ENCODE results near the gene IGF2BP2.
A peak's percentile ranks its signal among the peaks of the same experiment; 100 is the strongest.
"Not testable (repeated sequence)": the region's sequence is repeated elsewhere in the genome, so short reads cannot be mapped to it uniquely, and the experiment has no call there.

The IGF2BP2 gene

DNA sequence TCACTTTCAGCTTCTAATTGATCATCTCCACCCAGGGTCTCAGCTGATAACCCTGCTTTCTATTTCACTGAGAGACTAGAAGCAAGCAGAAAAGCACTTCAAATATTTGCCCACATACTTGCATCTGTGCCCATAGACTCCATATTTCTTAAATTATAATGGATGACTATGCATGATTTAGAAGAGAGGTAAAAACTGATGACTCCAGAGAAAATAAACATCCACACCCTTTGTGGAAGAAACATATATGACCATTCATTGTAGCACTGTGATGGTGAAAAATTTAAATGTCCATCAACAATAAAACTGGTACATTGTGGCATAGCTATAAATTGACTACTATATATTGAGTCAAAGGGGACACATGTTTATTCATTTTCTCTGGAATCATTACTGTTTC is 7.1 kb upstream of the IGF2BP2 start:
- no peak for DNase-seq

DNA sequence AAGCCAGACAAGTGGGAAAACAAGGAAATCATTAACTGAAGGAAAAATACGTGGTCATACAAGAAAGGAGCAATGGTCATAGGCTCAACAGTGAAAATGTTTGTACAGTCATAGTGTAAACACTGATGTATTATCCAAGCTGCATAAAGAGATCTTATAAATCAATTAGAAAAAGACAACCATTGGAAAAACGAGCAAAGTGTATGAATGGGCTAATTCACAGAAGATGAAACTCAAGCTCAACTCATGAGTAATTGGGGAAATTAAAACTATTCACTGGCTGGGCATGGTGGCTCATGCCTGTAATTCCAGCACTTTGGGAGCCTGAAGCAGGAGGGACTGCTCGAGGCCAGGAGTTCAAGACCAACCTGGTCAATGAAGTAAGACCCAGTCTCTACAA is 6.4 kb upstream of the IGF2BP2 start:
- no peak for DNase-seq

DNA sequence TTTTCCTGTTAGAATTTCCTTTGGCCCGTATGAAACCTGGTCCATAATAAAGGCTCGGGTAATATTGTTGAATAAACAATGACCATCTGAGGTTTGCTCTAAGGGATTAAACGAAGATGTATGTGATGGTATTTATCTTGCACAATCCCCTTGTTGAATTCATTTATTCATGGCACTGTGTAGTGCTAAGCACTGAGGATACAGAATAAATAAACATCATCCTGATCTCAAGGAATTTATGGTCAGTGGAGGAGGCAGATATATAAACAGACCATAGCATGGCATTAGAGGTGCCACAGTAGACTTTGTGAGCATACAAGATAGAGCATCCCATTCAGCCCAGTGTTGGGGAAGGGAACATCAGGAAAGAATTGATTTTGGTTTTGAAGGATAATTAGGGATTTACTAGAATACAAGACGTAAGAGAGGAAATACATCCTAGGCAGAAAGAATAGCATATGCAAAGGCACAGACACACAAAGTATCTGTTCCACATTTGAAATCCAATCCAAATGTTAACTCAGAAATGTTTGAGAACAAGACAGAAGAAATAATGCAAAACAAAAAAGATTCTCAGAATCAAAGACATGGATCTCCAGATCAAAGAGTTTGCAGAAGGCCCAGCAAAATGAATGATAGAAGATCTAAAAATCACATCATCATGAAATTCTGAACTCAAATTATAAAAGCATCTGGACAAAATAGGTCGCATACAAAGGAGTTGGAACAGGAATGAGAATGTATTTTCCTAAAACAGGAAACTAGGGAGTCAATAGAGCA is 5.4 kb upstream of the IGF2BP2 start:
- no peak for DNase-seq

DNA sequence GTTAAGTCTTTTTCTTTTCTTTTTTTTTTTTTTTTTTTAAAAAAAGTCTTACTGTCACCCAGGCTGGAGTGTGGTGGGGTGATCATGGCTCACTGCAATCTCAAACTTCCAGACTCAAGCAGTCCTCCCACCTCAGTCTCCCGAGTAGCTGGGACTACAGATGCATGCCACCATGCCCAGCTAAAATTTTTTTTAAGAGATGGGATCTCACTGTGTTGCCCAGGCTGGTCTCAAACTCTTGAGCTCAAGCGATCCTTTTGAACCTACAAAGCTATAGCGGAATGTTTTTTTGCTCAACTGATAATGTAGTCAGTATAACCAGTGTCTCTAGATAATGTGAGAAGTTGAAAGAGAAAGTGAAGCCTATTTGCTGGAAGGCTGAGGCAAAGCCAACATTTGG is 3.9 kb upstream of the IGF2BP2 start:
- no peak for DNase-seq

DNA sequence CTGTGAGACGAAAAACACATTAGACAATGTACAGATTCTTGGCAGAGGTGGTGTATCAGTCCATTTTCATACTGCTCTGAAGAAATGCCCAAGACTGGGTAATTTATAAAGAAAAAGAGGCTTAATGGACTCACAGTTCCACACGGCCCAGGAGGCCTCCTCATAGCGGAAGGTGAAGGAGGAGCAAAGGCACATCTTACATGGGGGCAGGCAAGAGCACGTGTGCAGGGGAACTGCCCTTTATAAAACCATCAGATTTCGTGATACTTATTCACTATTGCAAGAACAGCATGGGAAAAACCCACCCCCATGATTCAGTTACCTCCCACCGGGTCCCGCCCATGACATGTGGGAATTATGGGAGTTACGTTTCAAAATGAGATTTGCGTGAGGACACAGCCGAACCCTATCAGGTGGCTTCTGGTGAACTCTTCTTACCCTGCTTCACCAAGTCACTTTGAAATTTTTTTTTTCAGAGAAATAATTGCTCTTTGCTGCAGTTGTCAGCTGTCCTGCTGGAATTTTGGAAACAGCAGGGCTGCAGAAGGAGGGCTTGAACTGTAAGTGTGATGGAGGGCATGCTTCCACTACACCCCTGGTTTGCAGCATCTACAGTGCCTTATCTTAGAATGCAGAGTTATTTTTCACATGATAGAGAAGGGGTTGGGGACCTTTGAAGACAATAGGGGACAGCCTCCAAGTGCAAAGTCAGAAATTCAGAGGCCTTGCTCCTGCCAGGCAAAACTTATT is 2.9 kb upstream of the IGF2BP2 start:
- no peak for DNase-seq

DNA sequence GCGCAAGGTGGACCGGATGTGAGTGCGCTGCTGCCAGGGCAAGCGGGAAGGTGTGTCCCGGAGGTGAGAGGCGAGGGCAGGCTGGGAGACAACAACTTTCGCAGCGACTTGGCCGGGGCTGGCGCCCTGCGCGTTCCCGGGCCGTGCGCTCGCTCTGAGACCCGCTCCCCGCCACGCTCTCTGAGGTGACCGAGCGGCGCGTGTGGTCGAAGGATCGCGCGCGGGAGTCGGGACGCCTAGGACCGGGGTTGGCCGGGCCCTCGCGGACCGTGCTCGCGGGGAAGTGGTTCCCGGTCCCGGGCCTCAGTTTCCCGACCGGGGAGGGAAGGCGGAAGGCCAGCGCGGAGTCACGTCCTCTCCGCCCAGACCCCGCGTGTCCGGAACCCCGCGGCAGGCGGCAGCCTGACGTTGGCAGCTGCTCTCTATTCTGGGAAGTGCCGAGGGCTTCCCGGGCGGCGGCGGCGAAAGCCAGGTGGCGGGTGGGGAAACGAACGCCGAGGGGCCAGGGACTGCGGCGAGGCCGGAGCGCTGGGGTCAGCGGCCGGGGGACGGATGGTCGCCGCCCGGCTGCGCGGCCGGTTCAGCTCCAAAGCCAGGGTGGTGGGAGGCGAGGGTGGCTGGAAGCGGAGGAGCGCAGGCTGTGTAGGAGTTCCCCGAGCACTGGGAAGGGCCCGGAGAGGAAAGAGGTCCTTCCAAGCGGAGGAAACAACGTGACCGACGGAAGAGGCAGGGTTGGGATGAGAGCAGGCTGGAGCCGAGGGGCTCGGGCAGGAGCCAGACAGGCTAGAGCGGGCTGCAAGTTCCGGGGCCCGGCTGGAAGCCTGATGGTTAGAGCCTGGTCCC is 1.0 kb upstream of the IGF2BP2 start:
- peak; percentile 53 to 56 for DNase-seq

DNA sequence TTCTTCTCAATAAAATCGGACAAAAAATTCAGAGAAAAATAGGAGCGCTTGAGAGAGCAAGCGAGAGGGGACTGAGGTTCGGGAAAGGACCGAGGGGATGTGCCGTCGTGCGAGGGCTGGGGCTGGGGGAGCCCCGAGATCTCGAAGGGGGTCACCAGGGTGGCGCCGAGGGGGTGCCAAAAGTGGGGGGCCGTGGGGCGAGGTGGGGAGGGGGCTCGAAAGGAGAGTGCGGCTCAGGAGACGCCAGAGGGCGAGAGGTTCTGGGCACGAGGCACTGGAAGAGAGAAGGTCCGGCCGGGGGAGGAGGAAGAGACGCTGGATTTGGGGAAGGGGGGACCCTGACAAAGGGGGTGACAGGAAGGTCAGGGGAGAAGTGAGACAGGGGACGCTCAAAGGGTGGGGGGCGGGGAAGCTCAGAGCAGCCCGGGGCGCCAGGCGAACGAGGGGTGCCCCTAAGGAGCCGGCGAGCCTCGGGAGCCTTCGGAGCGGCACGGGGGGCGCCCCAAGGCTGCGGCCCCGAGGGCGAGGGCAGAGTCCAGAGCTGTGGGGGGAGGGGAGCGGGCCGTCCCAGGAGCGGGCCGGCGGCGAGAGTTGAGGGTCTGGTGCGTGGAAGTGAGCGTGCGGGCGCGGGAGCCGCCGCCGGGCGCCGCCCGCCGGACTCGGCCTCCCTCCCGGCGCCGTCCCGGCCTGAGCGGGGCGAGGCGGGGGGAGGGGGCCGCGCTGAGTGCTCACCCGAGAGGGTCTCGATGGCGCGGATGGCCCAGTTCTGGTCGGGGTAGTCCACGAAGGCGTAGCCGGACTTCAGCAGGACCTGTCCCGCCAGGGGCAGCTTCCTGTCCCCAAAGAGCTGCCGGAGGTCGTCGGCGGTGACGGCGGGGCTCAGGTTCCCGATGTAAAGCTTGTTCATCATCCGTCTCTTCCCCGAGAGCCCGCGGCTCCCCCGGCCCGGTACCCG is 514 bp downstream of the IGF2BP2 start:
- peak; percentile 29 to 33 for DNase-seq

DNA sequence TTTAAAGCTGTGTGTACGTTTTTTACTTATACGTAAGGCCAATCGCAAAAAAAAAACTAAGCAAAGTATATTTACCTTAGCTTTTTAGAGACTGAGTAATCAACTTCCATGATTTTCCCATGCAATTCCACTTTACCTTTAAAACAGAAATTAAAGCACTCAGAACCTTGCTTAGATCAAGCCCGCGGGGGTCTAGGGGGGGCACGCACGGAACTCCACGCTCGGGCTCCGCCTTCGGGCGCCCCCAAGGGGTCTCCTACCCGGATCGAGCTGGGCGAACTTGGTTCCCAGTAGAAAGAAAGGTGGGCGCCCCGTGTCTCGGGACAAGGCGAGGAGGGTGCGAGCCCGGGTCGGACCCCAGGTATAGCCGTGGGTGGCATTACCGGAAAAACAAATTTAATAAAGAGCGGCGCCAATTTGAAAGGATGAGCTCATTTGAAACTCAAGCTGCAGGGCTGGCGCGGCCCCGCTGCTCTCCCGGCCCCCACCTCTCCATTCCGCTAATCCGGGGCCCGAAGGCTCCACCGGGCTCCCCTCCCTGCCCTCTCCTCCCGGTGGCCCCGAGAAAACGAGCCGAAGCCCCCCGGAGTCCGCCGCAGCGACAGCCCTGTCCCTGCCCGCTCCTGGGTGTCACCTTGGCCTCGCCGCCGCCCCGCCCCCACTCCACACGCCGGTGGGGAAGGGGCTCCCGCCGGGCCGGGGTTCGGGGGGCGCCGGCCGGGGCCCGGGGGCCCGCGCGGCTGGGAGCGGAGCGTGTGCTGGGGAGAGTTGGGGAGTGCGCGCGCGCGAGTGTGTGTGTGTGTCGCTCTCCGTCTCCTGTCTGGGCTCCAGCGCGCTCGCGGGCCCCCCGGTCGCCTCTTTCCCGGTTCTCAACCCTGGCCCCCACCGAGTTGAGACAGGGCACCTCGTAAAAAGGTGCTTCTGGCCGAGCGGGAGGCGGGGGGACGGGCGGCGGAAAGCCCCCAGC is 1.5 kb downstream of the IGF2BP2 start:
- peak; percentile 23 to 25 for DNase-seq

DNA sequence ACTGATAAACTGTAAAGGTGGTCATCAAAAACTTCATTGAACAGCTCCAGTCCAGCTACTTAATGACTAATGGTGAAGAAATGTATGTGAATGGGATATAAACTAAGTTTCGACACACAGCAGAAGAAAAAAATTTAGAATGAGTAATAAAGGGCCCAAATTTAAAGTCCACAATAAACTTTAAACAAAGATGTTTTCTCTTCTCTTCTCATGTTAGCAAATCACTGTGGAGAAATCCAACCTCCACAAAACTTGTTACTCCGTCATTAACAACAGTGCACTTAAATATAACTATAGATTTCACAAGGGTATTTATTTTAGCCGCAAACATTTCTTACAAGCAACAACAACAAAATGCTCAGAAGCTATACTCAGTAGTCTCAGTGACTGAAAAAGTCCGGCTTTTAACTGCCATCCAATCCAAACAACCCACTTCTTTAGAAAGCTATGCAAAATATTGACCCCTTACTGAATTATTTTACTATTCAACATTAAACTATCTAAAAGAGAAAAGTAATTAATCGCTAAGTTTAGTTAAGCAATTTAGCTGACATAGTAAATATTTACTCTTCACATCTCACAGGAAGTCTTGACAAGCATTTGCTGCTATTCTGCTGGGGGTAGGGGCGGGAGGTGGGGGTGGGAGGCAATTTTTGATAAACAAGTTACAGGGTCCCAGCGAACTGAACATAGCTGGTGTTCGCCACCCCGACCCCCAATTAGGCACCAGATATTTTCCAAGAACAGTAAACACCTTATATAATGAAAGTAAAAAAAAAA is 2.4 kb downstream of the IGF2BP2 start:
- DNase-seq: no peak

DNA sequence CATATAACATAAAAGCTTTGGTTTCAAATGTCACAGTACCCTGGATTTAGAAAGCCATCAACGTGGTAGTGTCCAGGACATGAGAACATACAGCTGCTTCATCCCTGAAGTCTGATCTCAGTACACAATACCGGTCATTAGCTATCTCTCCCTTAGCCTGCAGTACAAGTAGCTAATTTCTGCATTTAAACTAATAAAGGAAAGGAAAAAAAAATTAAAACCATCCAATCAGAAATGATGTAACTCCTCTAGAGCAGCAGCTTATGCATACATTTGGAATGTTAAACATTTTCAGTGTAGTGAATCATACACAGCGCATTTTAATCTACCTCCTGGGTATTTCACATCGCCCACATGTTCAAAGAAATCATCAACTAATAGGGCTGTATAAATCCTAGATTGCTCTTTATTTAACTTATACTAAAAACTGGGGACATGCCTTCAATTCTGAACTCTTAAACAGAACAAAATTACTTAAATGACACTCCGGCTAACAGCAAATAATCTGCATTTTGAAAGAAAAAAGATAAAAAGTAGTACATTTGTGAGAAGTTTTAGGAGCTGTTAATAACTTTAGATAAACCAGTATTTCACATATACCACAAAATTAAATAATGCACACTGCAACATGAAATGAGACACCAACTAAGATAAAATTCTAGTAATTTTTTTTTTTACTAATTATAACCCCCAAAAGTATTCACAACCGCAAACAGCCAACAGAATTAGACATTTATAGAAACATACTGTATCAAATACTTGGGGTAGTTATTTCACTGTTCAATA is 3.7 kb downstream of the IGF2BP2 start:
- no peak for DNase-seq

DNA sequence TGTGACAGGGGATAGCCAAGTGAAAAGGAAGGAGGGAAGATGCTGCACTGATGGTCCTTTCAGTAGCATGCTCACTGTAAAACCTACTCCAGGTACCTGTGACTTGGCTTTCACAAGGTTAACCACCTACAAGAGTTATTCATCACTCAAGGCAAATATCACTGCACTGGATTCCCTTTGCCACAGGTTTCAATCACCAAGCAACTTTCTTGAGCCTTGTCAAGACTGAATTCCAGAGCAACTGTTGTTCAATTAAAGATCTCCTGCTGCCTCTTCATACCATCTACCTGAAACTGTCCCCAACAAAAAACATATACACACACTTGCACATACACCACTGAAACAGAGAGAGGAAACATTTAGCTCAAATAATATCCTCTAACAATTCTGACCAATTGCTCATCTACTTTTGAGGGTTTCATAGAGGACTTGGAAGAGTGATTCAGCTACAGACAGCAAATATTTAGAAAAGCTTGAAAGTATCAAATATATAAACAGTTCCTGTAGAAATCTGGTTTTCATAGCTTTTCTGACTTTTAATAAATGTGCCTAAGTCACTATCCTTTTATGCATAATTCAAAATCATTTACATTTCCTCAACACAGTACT is 6.5 kb downstream of the IGF2BP2 start:
- no peak for DNase-seq

DNA sequence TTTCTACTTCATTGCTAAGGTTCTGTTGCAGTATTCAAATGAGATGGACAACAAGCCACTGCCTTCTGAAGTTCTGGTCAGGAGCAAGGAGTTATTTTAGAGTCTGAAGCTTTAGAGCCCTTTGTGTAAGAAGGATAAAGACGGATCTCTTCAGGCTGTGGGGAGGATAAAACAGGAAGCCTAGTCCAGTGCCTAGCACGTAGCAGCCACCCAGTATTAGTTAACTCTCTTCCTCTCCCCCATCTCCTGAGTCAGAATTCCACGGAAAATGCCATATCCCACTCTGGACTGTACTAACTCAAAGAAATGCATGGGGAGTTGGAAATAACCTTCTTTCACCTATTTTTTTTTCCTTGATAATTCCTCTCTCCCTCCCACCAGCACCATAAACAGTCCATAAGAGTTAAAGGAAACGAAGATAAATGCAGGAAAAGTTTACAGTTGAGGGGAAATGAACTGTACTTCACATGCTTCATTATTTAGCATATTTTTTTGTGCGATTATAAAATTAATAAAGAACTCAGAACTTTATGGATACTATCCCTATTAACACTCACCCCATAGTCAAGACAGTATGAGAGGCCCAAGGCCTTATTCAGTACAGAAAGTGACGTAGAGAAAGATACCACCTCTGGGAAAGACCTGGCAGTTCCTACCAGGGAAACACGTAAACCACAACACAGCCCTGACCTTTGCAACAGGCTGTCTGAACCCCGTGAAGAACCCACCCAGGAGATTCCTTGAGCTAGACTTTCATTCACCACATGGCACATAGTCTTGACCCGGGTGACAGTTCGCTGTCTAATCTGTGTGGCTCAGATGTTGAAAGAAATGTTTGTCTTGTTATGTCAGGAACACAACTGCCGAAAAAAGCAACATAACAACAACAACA is 9.2 kb downstream of the IGF2BP2 start:
- no peak for DNase-seq

DNA sequence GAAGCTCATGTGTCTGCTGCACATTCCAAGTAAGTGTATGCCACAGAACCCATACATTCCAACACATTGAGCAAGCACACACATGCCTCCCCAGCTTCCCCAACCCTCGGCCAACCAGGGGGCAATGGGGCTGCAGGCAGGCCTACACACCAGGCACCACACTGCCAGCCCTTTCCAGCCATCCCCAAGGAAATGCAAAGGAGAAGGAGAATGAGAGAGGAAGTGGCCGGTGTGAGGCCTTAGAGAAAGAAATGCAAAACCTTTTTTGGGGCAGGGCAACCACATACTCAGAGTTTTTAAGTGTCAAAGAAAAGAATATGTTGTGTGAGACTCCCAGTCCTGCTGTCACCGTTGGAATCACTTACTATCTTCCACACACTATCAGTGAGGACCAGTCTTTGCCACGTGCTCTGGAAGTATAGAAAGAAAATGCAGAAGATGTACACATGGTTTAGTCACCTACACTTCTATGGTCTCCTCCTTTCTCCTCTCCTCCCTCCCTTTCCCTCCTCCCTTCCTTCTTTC is 11.1 kb downstream of the IGF2BP2 start:
- no peak for DNase-seq

DNA sequence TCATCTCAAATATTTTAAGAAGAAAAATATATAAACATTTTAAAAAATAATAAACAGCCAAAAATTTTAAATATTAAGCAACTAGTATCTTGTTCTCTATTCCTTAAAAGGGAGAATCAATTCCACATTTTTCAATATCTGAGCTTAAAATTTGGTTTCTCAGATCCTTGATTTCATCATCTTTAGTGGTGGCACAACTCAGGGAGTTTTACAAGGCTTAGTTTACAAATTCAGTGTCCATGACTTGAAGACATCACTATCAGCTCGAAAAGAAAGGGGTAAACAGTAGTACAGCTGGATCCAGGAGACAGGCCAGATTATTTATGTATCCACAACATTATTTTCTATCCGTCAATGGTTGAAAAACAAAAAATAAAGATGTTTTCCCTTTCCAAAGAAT is 11.6 kb downstream of the IGF2BP2 start:
- no peak for DNase-seq

DNA sequence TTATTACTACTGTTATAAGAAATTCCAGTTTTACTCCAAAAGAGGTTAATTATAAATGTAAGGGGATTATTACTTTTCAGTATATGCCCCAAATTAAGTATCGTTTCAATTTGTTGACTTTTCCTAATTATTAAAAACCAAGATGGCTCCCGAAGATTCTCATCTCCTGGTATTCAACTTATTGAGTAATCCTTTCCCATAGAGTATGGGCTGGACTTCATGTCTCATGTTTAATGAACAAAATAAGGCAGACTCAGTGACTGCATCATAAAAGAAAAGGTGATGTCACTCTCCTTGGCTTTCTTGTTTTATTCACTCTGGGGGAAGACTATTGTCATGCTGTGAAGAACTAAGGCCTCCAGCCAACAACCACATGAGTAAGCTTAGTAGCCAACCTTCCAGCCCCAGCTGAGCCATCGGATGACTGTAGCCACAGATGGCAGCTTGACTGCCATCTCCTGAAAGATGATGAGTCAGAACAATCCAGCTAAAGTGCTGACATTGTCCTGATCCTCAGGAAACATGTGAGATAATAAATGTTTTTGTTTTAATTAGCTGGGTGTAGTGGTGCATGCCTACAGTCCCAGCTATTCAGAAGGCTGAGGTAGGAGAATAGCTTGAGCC is 17.3 kb downstream of the IGF2BP2 start:
- no peak for DNase-seq

DNA sequence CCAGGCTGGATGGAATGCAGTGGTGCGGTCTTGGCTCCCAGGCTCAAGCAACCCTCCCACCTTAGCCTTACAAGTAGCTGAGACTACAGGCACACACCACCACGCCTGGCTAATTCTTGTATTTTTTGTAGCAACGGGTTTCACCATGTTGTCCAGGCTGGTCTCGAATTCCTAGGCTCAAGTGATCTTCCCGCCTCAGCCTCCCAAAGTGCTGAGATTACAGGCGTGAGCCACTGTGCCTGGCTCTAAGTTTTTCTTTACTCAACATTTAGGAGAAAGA is 26.1 kb downstream of the IGF2BP2 start:
- not testable (repeated sequence) for DNase-seq
